Hematopoietic multipotent progenitor cell treated with erythropoietin and hydrocortisone succinate and interleukin-3 and kit ligand, for 17 days (in vitro differentiated cells): ENCODE results near the gene POU2AF3.
"Not testable (repeated sequence)": the region's sequence is repeated elsewhere in the genome, so short reads cannot be mapped to it uniquely, and the experiment has no call there.

ENCODE experiments used
- DNase-seq: peaks from one replicate; pipeline ENCODE4 v3.0.0-alpha.2; 2015; ENCODE audit warnings: low spot score

Gene POU2AF3

GRCh38 chr11:111300569-111300968, 2.2 kb downstream of the POU2AF3 start:
- DNase-seq = no peak

GRCh38 chr11:111301004-111301841, 2.9 kb downstream of the POU2AF3 start:
- no peak for DNase-seq

GRCh38 chr11:111301842-111302118, 3.4 kb downstream of the POU2AF3 start:
- DNase-seq = no peak

GRCh38 chr11:111302298-111302697, 4.0 kb downstream of the POU2AF3 start:
- DNase-seq = no peak

- no peak for DNase-seq
These were observed 5.1 kb downstream of the POU2AF3 start for GRCh38 chr11:111303461-111303860.

GRCh38 chr11:111305162-111305802, 6.9 kb downstream of the POU2AF3 start:
- no peak for DNase-seq

- no peak for DNase-seq
These were observed 7.5 kb downstream of the POU2AF3 start for GRCh38 chr11:111305876-111306275.

GRCh38 chr11:111306321-111306720, 8.0 kb downstream of the POU2AF3 start:
- no peak for DNase-seq

GRCh38 chr11:111307472-111308108, 9.2 kb downstream of the POU2AF3 start:
- no peak for DNase-seq

- DNase-seq = no peak
These were observed 9.8 kb downstream of the POU2AF3 start for GRCh38 chr11:111308140-111308539.

GRCh38 chr11:111309215-111309915, 11.0 kb downstream of the POU2AF3 start:
- no peak for DNase-seq

- DNase-seq = no peak
These were observed 11.7 kb downstream of the POU2AF3 start for GRCh38 chr11:111310088-111310487.

GRCh38 chr11:111310723-111311122, 12.4 kb downstream of the POU2AF3 start:
- no peak for DNase-seq

- DNase-seq = no peak
These were observed 13.7 kb downstream of the POU2AF3 start for GRCh38 chr11:111312076-111312475.

GRCh38 chr11:111319296-111319695, 20.9 kb downstream of the POU2AF3 start:
- DNase-seq = no peak

- DNase-seq = not testable (repeated sequence)
These were observed 21.9 kb downstream of the POU2AF3 start for GRCh38 chr11:111320199-111320598.

- DNase-seq = no peak
These were observed 22.6 kb downstream of the POU2AF3 start for GRCh38 chr11:111320728-111321568.

GRCh38 chr11:111322534-111322933, 24.2 kb downstream of the POU2AF3 start:
- DNase-seq = no peak

- DNase-seq = no peak
These were observed 26.0 kb downstream of the POU2AF3 start for GRCh38 chr11:111324277-111324720.

- DNase-seq = no peak
These were observed 26.9 kb downstream of the POU2AF3 start for GRCh38 chr11:111325259-111325658.

- DNase-seq = no peak
These were observed 28.5 kb downstream of the POU2AF3 start for GRCh38 chr11:111326824-111327223.
